ENCODE results near the gene ROS1.

DNA sequence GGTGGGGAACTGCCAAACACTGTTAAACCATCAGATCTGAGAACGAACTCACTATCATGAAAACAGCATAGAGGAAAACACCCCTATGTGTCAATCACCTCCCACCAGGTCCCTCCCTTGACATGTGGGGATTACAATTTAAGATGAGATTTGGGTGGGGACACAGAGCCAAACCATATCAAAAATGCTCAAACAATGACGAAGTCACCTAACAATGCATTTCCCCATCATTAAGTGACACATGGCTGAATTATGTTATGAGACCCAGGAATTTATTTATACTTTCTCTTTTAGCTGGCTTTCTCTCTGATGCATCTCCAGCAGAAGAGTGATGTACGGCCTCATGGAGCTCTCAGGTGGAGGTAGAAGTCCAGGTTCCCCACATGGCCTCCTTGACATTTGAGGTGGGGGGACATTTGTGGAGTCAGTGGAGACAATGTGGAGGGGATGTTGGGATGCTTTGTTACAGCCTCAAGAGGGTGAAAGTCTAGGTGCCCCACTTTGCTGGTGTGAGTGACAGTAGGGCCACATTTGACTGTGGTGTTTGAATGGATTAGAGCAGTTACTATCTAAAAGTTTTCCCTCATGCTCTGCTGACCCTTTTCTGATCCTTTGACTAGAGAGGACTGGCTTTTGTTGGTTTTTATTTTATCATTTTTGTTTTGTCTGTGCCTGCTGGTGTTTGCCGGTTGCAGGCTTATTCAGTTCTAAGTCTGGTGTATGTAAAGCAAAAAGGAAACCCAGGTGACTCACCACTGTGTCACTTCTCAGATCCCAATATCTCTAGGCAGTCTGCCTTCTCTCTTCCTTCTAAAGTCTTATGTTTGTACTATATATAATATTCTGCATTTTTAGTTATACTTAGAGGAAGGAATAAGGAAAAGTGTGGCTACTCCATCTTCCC, 38.3 kb upstream of the ROS1 start:
- TF ChIP-seq, protein P1, sequence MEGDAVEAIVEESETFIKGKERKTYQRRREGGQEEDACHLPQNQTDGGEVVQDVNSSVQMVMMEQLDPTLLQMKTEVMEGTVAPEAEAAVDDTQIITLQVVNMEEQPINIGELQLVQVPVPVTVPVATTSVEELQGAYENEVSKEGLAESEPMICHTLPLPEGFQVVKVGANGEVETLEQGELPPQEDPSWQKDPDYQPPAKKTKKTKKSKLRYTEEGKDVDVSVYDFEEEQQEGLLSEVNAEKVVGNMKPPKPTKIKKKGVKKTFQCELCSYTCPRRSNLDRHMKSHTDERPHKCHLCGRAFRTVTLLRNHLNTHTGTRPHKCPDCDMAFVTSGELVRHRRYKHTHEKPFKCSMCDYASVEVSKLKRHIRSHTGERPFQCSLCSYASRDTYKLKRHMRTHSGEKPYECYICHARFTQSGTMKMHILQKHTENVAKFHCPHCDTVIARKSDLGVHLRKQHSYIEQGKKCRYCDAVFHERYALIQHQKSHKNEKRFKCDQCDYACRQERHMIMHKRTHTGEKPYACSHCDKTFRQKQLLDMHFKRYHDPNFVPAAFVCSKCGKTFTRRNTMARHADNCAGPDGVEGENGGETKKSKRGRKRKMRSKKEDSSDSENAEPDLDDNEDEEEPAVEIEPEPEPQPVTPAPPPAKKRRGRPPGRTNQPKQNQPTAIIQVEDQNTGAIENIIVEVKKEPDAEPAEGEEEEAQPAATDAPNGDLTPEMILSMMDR (IDR thresholded peaks at IDR 0.05; ENCODE audit: low read depth, low read length, missing input control) = no peak
- TF ChIP-seq RAD21 (IDR thresholded peaks at IDR 0.05) = no peak
- TF ChIP-seq, protein P2, sequence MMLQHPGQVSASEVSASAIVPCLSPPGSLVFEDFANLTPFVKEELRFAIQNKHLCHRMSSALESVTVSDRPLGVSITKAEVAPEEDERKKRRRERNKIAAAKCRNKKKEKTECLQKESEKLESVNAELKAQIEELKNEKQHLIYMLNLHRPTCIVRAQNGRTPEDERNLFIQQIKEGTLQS (IDR thresholded peaks at IDR 0.05) = no peak
- TF ChIP-seq, protein P3, sequence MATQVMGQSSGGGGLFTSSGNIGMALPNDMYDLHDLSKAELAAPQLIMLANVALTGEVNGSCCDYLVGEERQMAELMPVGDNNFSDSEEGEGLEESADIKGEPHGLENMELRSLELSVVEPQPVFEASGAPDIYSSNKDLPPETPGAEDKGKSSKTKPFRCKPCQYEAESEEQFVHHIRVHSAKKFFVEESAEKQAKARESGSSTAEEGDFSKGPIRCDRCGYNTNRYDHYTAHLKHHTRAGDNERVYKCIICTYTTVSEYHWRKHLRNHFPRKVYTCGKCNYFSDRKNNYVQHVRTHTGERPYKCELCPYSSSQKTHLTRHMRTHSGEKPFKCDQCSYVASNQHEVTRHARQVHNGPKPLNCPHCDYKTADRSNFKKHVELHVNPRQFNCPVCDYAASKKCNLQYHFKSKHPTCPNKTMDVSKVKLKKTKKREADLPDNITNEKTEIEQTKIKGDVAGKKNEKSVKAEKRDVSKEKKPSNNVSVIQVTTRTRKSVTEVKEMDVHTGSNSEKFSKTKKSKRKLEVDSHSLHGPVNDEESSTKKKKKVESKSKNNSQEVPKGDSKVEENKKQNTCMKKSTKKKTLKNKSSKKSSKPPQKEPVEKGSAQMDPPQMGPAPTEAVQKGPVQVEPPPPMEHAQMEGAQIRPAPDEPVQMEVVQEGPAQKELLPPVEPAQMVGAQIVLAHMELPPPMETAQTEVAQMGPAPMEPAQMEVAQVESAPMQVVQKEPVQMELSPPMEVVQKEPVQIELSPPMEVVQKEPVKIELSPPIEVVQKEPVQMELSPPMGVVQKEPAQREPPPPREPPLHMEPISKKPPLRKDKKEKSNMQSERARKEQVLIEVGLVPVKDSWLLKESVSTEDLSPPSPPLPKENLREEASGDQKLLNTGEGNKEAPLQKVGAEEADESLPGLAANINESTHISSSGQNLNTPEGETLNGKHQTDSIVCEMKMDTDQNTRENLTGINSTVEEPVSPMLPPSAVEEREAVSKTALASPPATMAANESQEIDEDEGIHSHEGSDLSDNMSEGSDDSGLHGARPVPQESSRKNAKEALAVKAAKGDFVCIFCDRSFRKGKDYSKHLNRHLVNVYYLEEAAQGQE (IDR thresholded peaks at IDR 0.05) = no peak
